Liver (tissue), 9 donors: ENCODE results near the gene DNM3. TPM values are rescaled to one million over a fixed set of nuclear protein-coding genes. Genes with fewer than 3 reads are reported as not detected.
"Not testable (repeated sequence)": the region's sequence is repeated elsewhere in the genome, so short reads cannot be mapped to it uniquely, and the experiment has no call there.

Experiments used
- DNase-seq: peaks from one replicate; pipeline ENCODE4 v3.0.0-alpha.2; 2017; ENCODE audit warnings: low spot score
- H3K27ac ChIP-seq, 2 donors: one replicate each; pipeline ENCODE4 v1.7.0; 2013; ENCODE audit warnings: inconsistent platforms in 2 of 2, low read length in 2 of 2, control low read depth in 1 of 2, low read depth in 1 of 2, mild to moderate bottlenecking in 1 of 2
- H3K27me3 ChIP-seq, 4 donors: one replicate each; pipeline versions ENCODE4 v1.6.1 to v1.7.0; 2013; ENCODE audit warnings: low read length in 3 of 4, inconsistent platforms in 1 of 4, mild to moderate bottlenecking in 1 of 4, moderate library complexity in 1 of 4; ENCODE audit not compliant: control insufficient read depth in 4 of 4, insufficient read depth in 4 of 4
- H3K36me3 ChIP-seq, 4 donors: one replicate each; pipeline versions ENCODE4 v1.6.1 to v1.7.0; 2013; ENCODE audit warnings: low read length in 3 of 4, mild to moderate bottlenecking in 3 of 4, low read depth in 1 of 4, moderate library complexity in 1 of 4; ENCODE audit not compliant: control insufficient read depth in 4 of 4, insufficient read depth in 3 of 4
- H3K4me1 ChIP-seq, 4 donors: one replicate each; pipeline versions ENCODE4 v1.6.1 to v1.7.0; 2013; ENCODE audit warnings: low read length in 3 of 4, mild to moderate bottlenecking in 3 of 4, moderate library complexity in 1 of 4; ENCODE audit not compliant: control insufficient read depth in 4 of 4, insufficient read depth in 4 of 4
- H3K4me3 ChIP-seq, 3 donors: one replicate each; pipeline versions ENCODE4 v1.6.1 to v1.7.0; 2013; ENCODE audit warnings: low read length in 3 of 3, control low read depth in 1 of 3, low read depth in 1 of 3, mild to moderate bottlenecking in 1 of 3
- H3K9ac ChIP-seq, 2 donors: one replicate each; pipeline ENCODE4 v1.7.0; 2013; ENCODE audit warnings: low read length in 2 of 2, mild to moderate bottlenecking in 2 of 2, moderate library complexity in 2 of 2, control low read depth in 1 of 2, low read depth in 1 of 2
- H3K9me3 ChIP-seq, 4 donors: one replicate each; pipeline versions ENCODE4 v1.6.1 to v1.7.0; 2013; ENCODE audit warnings: low read length in 3 of 4; ENCODE audit not compliant: control insufficient read depth in 4 of 4
- EGR1 ChIP-seq, 2 donors: IDR thresholded peaks; 2 replicates each; pipeline ENCODE4 v1.6.1; 2016 to 2018; ENCODE audit warnings: antibody characterized with exemption in 2 of 2, low read depth in 2 of 2
- FOXA1 ChIP-seq: IDR thresholded peaks from 2 replicates; pipeline ENCODE4 v1.6.1; 2016; ENCODE audit warnings: antibody characterized with exemption
- FOXA2 ChIP-seq: IDR thresholded peaks from 2 replicates; pipeline ENCODE4 v1.6.1; 2016; ENCODE audit warnings: antibody characterized with exemption
- GABPA ChIP-seq, 2 donors: IDR thresholded peaks in 1 of 2; conservative IDR thresholded peaks in 1 of 2; 2 replicates each; pipeline ENCODE4 v1.6.1; 2016; ENCODE audit warnings: antibody characterized with exemption in 2 of 2, mild to moderate bottlenecking in 1 of 2, moderate library complexity in 1 of 2
- HNF4A ChIP-seq, 2 donors: conservative IDR thresholded peaks; 2 replicates each; pipeline ENCODE4 v1.6.1; 2016; ENCODE audit warnings: antibody characterized with exemption in 2 of 2, mild to moderate bottlenecking in 2 of 2
- JUND ChIP-seq, 2 donors: IDR thresholded peaks; 2 replicates each; pipeline ENCODE4 v1.6.1; 2016; ENCODE audit warnings: antibody characterized with exemption in 2 of 2
- NR2F2 ChIP-seq: IDR thresholded peaks from 2 replicates; pipeline ENCODE4 v1.6.1; 2016; ENCODE audit warnings: antibody characterized with exemption
- RXRA ChIP-seq, 2 donors: IDR thresholded peaks; 2 replicates each; pipeline ENCODE4 v1.6.1; 2017 to 2018; ENCODE audit warnings: antibody characterized with exemption in 2 of 2, mild to moderate bottlenecking in 1 of 2
- SP1 ChIP-seq: IDR thresholded peaks from 2 replicates; pipeline ENCODE4 v1.6.1; 2018; ENCODE audit warnings: antibody characterized with exemption, mild to moderate bottlenecking
- WGBS: extraction: QIAGEN DNeasy Blood & Tissue Kit; methylation state at CpG from one replicate; pipeline ENCODE4 v1.1.7; 2013; 5-methylcytosine and 5-hydroxymethylcytosine counted together
- polyA plus RNA-seq, 2 donors: library from polyadenylated mRNA; stranded (reverse) in 1 of 2; unstranded in 1 of 2; fragments of 200-250 nt in 1 of 2; fragments of >200 nt in 1 of 2; fragmentation: Nextera tagmentation in 1 of 2; extraction: Ambion mirVana in 1 of 2; gene quantifications; one replicate each; pipeline versions ENCODE4 v1.2.1 to v1.2.3, GENCODE V29; 2013 to 2015
- total RNA-seq, 2 donors: library from RNA; depleted of rRNA; stranded (reverse); fragments of >200 nt; gene quantifications; one replicate each; pipeline ENCODE4 v1.2.3, GENCODE V29; 2014
- TF ChIP-seq, protein P1 (sequence below): IDR thresholded peaks from 2 replicates; pipeline ENCODE4 v1.6.1; 2016; ENCODE audit warnings: antibody characterized with exemption, mild to moderate bottlenecking
- TF ChIP-seq, protein P2 (sequence below): IDR thresholded peaks from 2 replicates; pipeline ENCODE4 v1.6.1; 2016; ENCODE audit warnings: antibody characterized with exemption
- TF ChIP-seq, protein P3 (sequence below): IDR thresholded peaks from 2 replicates; pipeline ENCODE4 v1.6.1; 2016; ENCODE audit warnings: antibody characterized with exemption
- TF ChIP-seq, protein P4 (sequence below): fragments of 150-350 bp; IDR thresholded peaks from 2 replicates; pipeline ENCODE4 v1.5.1; 2017; ENCODE audit warnings: improper control_type of control experiment, low read depth, low read length; ENCODE audit not compliant: missing input control
- donor health status: healthy.
- donor health status: healthy.
- donor health status: healthy.
- donor health status: healthy.
- donor health status: healthy.

DNM3 gene
- total and polyA plus RNA-seq, 4 donors: 0.08 to 3.2 (median 1.0) TPM

DNA sequence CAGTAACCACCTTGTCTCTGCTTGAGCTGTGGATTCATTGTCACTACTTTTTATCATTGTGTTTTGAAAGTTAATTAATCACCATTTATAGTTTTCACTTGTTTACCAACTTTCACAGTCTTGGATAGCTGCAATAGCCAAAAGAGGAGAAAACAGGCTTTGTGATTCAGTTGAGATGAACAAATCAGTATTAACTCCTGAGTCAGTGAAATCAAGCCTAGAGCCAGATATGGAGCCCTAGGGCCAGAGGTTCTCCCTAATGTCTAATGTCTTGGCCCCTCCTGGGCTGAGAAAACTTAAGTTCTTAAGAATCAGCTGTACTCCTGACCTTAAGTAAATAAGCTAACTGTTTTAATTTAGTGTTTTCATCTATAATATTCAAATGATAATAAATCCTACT is 228.8 kb downstream of the DNM3 start:
- no peaks in the 10 kb centered on the region for H3K9me3 ChIP-seq
- H3K27me3 ChIP-seq: no peaks in the 10 kb centered on the region
- H3K27ac ChIP-seq: no peak overlapping the region
- H3K4me1 ChIP-seq: no peaks in the 10 kb centered on the region
- no peak overlapping the region for H3K4me3 ChIP-seq
- TF ChIP-seq SP1 (no peak), JUND (IDR thresholded peaks at IDR 0.05) (no peak), RXRA (IDR thresholded peaks at IDR 0.05) (no peak)
- TF ChIP-seq, protein P1, sequence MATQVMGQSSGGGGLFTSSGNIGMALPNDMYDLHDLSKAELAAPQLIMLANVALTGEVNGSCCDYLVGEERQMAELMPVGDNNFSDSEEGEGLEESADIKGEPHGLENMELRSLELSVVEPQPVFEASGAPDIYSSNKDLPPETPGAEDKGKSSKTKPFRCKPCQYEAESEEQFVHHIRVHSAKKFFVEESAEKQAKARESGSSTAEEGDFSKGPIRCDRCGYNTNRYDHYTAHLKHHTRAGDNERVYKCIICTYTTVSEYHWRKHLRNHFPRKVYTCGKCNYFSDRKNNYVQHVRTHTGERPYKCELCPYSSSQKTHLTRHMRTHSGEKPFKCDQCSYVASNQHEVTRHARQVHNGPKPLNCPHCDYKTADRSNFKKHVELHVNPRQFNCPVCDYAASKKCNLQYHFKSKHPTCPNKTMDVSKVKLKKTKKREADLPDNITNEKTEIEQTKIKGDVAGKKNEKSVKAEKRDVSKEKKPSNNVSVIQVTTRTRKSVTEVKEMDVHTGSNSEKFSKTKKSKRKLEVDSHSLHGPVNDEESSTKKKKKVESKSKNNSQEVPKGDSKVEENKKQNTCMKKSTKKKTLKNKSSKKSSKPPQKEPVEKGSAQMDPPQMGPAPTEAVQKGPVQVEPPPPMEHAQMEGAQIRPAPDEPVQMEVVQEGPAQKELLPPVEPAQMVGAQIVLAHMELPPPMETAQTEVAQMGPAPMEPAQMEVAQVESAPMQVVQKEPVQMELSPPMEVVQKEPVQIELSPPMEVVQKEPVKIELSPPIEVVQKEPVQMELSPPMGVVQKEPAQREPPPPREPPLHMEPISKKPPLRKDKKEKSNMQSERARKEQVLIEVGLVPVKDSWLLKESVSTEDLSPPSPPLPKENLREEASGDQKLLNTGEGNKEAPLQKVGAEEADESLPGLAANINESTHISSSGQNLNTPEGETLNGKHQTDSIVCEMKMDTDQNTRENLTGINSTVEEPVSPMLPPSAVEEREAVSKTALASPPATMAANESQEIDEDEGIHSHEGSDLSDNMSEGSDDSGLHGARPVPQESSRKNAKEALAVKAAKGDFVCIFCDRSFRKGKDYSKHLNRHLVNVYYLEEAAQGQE: no peak
- H3K9ac ChIP-seq: no peak overlapping the region
- no peaks in the 10 kb centered on the region for H3K36me3 ChIP-seq
- DNase-seq: no peak

DNA sequence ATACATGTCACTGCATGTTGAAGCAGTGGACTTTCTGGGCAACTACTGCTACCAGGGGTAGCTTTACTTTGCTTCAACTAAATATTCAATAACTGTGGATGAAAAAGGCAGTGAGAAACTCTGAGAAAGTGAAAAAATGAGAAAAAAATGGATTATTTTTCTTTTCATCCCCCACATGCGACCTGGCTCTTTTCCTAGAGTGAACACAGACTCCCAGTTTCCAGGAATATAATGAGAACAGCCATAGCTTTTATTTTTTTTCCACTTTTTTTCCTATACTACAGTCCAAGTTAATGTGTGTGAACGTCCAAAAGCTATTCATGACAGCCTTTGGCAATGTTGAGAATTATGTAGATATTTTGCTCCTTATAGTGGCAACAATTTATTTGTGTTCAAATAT is 230.4 kb downstream of the DNM3 start:
- no peaks in the 10 kb centered on the region for H3K27me3 ChIP-seq
- no peaks in the 10 kb centered on the region for H3K36me3 ChIP-seq
- no peak for DNase-seq
- H3K9ac ChIP-seq: no peak overlapping the region
- TF ChIP-seq FOXA2 (no peak), FOXA1 (no peak), EGR1 (IDR thresholded peaks at IDR 0.05; ENCODE audit: low read depth in 2 of 2) (no peak), JUND (IDR thresholded peaks at IDR 0.05) (no peak), GABPA (IDR thresholded peaks at IDR 0.05 in 1 of 2, conservative IDR thresholded peaks at IDR 0.05 in 1 of 2) (no peak), NR2F2 (no peak), HNF4A (conservative IDR thresholded peaks at IDR 0.05) (no peak)
- TF ChIP-seq, protein P2, sequence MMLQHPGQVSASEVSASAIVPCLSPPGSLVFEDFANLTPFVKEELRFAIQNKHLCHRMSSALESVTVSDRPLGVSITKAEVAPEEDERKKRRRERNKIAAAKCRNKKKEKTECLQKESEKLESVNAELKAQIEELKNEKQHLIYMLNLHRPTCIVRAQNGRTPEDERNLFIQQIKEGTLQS: no peak
- TF ChIP-seq, protein P3, sequence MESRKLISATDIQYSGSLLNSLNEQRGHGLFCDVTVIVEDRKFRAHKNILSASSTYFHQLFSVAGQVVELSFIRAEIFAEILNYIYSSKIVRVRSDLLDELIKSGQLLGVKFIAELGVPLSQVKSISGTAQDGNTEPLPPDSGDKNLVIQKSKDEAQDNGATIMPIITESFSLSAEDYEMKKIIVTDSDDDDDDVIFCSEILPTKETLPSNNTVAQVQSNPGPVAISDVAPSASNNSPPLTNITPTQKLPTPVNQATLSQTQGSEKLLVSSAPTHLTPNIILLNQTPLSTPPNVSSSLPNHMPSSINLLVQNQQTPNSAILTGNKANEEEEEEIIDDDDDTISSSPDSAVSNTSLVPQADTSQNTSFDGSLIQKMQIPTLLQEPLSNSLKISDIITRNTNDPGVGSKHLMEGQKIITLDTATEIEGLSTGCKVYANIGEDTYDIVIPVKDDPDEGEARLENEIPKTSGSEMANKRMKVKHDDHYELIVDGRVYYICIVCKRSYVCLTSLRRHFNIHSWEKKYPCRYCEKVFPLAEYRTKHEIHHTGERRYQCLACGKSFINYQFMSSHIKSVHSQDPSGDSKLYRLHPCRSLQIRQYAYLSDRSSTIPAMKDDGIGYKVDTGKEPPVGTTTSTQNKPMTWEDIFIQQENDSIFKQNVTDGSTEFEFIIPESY: no peak
- TF ChIP-seq, protein P4, sequence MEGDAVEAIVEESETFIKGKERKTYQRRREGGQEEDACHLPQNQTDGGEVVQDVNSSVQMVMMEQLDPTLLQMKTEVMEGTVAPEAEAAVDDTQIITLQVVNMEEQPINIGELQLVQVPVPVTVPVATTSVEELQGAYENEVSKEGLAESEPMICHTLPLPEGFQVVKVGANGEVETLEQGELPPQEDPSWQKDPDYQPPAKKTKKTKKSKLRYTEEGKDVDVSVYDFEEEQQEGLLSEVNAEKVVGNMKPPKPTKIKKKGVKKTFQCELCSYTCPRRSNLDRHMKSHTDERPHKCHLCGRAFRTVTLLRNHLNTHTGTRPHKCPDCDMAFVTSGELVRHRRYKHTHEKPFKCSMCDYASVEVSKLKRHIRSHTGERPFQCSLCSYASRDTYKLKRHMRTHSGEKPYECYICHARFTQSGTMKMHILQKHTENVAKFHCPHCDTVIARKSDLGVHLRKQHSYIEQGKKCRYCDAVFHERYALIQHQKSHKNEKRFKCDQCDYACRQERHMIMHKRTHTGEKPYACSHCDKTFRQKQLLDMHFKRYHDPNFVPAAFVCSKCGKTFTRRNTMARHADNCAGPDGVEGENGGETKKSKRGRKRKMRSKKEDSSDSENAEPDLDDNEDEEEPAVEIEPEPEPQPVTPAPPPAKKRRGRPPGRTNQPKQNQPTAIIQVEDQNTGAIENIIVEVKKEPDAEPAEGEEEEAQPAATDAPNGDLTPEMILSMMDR: no peak
- H3K27ac ChIP-seq: no peak overlapping the region
- 82% methylated on average over 2 of the region's 2 CpGs for WGBS
- no peaks in the 10 kb centered on the region for H3K9me3 ChIP-seq
- no peak overlapping the region for H3K4me3 ChIP-seq
- no peaks in the 10 kb centered on the region for H3K4me1 ChIP-seq

DNA sequence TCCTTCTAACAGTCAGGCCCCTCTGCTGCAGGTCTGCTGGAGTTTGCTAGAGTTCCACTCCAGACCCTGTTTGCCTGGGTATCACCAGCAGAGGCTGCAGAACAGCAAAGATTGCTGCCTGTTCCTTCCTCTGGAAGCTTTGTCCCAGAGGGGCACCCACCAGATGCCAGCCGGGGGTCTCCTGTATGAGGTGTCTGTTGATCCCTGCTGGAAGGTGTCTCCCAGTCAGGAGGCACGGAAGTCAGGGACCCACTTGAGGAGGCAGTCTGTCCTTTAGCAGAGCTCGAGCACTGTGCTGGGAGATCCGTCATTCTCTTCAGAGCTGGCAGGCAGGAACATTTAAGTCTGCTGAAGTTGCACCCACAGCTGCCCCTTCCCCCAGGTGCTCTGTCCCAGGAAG is 238.6 kb downstream of the DNM3 start:
- not testable (repeated sequence) for H3K9me3 ChIP-seq, H3K4me1 ChIP-seq, H3K9ac ChIP-seq, H3K27ac ChIP-seq, H3K36me3 ChIP-seq, H3K27me3 ChIP-seq, DNase-seq, H3K4me3 ChIP-seq
- WGBS: 97% methylated on average over 4 of the region's 4 CpGs
